ENCODE data around the gene BOLA2.
"Not testable (repeated sequence)": the region's sequence is repeated elsewhere in the genome, so short reads cannot be mapped to it uniquely, and the experiment has no call there.

BOLA2 gene

GRCh38 chr16:29454269-29454668, at the start of gene BOLA2, which contains the start of gene SLX1B:
BOLA2 (minus strand) TSS chr16:29454351; CDS start chr16:29454253, 98 bp downstream.
SLX1B (plus strand) TSS chr16:29454533.
- not testable (repeated sequence) for DNase-seq (ENCODE audit: low read depth in 2 of 2)

- not testable (repeated sequence) for DNase-seq (ENCODE audit: low read depth in 2 of 2)
Observed at GRCh38 chr16:29482276-29482675, 28.1 kb upstream of the BOLA2 start.

DNA sequence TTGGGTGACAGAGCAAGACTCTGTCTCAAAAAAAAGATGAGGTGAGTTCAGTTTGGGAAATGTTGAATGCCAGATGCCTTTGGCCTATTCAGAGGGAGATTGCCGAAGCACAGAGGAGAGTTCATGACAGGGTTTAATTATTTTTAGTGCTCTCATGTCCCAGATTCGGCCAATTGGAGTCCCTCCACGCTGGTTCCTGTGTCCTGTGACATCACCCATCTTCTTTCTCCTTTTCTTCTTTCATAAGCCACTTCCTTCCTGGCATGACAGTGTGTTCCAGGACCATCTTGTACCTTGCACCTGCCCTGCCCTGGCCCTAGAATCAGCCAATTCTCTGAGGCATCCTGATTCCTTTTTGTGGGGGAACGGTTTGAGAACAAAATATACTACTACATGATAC, 17.9 kb upstream of the BOLA2 start:
- not testable (repeated sequence) for DNase-seq (ENCODE audit: low read depth in 2 of 2)

GRCh38 chr16:29469660-29470059, 15.5 kb upstream of the BOLA2 start:
- DNase-seq (ENCODE audit: low read depth in 2 of 2) = peak in 1 of 2 donors; percentile 13

DNA sequence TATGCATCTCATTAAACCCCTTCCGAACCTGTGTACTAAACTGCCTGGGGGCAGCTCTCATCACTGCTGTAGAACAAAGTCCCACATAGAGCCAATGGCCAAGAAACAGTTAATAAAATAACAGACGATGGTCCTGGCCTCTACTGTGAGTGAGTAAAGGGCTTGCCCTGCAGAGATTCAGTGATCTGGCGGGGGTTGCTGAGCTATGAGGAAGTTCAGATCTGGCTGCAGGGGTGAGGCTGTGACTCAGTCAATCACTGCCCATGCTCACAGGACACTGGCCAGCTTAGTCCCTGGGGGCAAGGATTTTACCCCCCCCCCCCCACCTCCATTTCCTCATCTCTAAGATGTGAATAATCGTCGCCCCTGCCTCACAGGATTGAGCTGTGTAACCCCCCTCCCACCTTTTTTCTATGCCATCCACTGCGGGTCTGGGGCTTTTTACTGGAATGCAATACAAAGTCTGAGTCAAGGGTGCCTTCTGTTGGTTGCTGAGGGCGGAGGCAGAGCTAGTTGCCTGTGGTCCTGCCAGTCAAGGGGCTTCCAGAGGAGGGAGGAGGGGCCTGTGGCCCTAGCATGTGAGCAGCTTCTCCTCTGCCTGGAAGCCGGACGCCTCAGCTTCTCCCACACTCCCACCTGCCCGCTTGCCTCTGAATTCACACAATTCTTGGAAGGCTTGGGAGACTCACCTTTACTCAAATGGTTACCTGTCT, 13.7 kb upstream of the BOLA2 start:
- DNase-seq (ENCODE audit: low read depth in 2 of 2) = not testable (repeated sequence)

- DNase-seq (ENCODE audit: low read depth in 2 of 2) = not testable (repeated sequence)
Observed at GRCh38 chr16:29466904-29467303, 12.8 kb upstream of the BOLA2 start.

- not testable (repeated sequence) for DNase-seq (ENCODE audit: low read depth in 2 of 2)
Observed at GRCh38 chr16:29465985-29466824, 12.1 kb upstream of the BOLA2 start.

DNA sequence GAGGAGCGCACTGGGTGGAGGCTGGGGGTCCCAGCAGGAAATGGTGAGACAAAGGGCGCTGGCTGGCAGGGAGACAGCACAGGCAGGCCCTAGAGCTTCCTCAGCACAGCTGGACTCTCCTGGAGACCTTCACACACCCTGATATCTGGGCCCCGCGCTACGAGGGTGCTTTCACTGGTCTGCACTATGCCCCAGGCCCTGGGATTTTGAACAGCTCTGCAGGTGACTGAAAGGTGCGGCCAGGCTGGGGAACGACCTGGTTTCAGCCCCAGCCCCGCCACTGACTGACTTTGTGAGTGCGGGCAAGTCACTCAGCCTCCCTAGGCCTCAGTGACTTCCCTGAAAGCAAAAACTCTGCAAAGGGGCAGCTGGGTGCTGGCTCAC, 6.5 kb upstream of the BOLA2 start:
- not testable (repeated sequence) for DNase-seq (ENCODE audit: low read depth in 2 of 2)

GRCh38 chr16:29459706-29460646, 5.8 kb upstream of the BOLA2 start, which contains the start of gene SULT1A4:
SULT1A4 (plus strand) TSS chr16:29459913; CDS start chr16:29461386, 1,473 bp downstream.
- DNase-seq (ENCODE audit: low read depth in 2 of 2) = not testable (repeated sequence)

GRCh38 chr16:29457660-29458059, 3.5 kb upstream of the BOLA2 start:
- not testable (repeated sequence) for DNase-seq (ENCODE audit: low read depth in 2 of 2)

GRCh38 chr16:29454828-29455227, 677 bp upstream of the BOLA2 start:
- not testable (repeated sequence) for DNase-seq (ENCODE audit: low read depth in 2 of 2)

GRCh38 chr16:29453754-29454153, 397 bp downstream of the BOLA2 start:
- not testable (repeated sequence) for DNase-seq (ENCODE audit: low read depth in 2 of 2)

DNA sequence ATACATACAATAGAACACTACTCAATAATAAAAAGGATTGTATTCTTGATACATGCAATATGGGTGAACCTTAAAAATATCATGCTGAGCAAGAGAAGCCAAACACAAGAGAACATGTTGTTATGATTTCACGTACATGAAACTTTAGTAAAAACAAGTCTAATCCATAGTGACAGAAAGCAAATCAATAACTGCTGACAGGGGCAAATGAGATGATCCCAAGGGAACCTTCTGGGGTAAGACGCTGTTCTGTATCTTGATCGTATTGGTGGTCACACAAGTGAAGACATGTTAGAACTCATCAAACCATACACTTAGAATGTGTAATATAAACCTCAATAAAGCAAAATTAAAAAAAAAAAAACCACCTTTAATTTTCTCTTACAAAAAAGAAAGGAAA, 28.8 kb downstream of the BOLA2 start:
- not testable (repeated sequence) for DNase-seq (ENCODE audit: low read depth in 2 of 2)

DNA sequence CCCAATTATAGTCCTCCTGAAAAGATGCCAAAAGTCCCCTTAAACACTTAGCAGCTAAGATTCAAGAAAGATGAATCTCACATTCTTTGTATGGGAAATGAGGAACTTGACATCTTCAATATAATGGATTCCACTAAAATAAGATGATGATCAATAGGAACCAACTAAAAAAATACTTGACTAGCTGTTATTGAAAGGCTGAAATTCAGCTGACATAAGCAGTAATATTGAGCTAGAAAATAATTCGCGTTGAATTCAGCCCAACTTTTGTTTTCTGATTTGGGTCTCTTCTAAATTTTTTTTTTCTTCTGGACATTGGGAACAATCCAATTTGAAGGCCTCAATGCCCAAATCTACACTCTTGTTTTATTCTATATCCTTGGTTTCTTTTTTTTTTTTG, 30.6 kb downstream of the BOLA2 start:
- DNase-seq (ENCODE audit: low read depth in 2 of 2) = not testable (repeated sequence)

DNA sequence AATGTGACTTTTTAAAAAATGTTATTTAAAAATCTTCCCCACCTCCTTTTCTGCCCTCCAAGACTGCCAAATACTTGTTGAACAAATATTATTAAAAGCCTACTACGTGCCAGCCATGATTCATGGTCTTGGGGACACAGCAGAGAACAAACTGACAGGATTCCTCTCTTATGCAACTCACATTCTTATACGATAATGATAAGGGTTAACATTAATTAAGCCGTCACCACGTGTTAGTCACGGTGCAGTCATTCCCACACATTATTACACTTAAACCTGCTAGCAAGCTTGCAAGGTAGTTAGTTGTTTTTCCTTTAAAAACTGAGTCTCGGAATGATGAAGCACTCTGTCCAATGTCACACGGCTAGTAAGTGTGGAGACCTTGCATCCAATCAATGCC, 48.9 kb downstream of the BOLA2 start:
- not testable (repeated sequence) for DNase-seq (ENCODE audit: low read depth in 2 of 2)
